ENCODE measurements around the gene SRRM4.

Gene SRRM4

GRCh38 chr12:119096429-119097202, 115.3 kb downstream of the SRRM4 start (continued):
- TF ChIP-seq CSRNP3 (CRISPR knock-in tag; IDR thresholded peaks at IDR 0.05) = no peak

GRCh38 chr12:119100933-119101332, 119.6 kb downstream of the SRRM4 start:
- TF ChIP-seq ZNF70 (CRISPR knock-in tag; IDR thresholded peaks at IDR 0.05) (no peak), RARB (CRISPR knock-in tag; IDR thresholded peaks at IDR 0.05) (no peak), GLIS3 (CRISPR knock-in tag; IDR thresholded peaks at IDR 0.05) (no peak), OSR1 (CRISPR knock-in tag; IDR thresholded peaks at IDR 0.05) (no peak), CSDC2 (CRISPR knock-in tag; IDR thresholded peaks at IDR 0.05) (no peak), TSHZ2 (CRISPR knock-in tag; IDR thresholded peaks at IDR 0.05) (no peak), ISL1 (CRISPR knock-in tag; IDR thresholded peaks at IDR 0.05) (no peak), PATZ1 (CRISPR knock-in tag; IDR thresholded peaks at IDR 0.05; ENCODE audit: borderline replicate concordance) (no peak), SNAI2 (CRISPR knock-in tag; IDR thresholded peaks at IDR 0.05) (no peak), ESRRG (CRISPR knock-in tag; IDR thresholded peaks at IDR 0.05) (no peak), ZC3H10 (CRISPR knock-in tag; IDR thresholded peaks at IDR 0.05) (no peak), ZNF565 (CRISPR knock-in tag; conservative IDR thresholded peaks at IDR 0.05; ENCODE audit: low read depth) (no peak), ZNF8 (CRISPR knock-in tag; IDR thresholded peaks at IDR 0.05) (no peak)
- no peak for ATAC-seq

- TF ChIP-seq RARB (CRISPR knock-in tag; IDR thresholded peaks at IDR 0.05) (no peak), ZNF8 (CRISPR knock-in tag; IDR thresholded peaks at IDR 0.05) (no peak), TCF4 (CRISPR knock-in tag; IDR thresholded peaks at IDR 0.05; ENCODE audit: borderline replicate concordance) (no peak), CREB5 (CRISPR knock-in tag; IDR thresholded peaks at IDR 0.05; ENCODE audit: low read depth) (no peak), BACH2 (CRISPR knock-in tag; IDR thresholded peaks at IDR 0.05; ENCODE audit: borderline replicate concordance) (no peak), POU6F1 (CRISPR knock-in tag; IDR thresholded peaks at IDR 0.05; ENCODE audit: borderline replicate concordance, low read depth) (no peak), GLIS3 (CRISPR knock-in tag; IDR thresholded peaks at IDR 0.05) (no peak), ISL1 (CRISPR knock-in tag; IDR thresholded peaks at IDR 0.05) (no peak)
- ATAC-seq = no peak
Observed at GRCh38 chr12:119102274-119102673, 120.9 kb downstream of the SRRM4 start.

- ATAC-seq = no peak
- TF ChIP-seq ARNTL (CRISPR knock-in tag; IDR thresholded peaks at IDR 0.05; ENCODE audit: borderline replicate concordance, low read depth) = no peak
- TF ChIP-seq ZNF70 (CRISPR knock-in tag; IDR thresholded peaks at IDR 0.05) = no peak
- TF ChIP-seq TSHZ2 (CRISPR knock-in tag; IDR thresholded peaks at IDR 0.05) = no peak
- no peak for TF ChIP-seq PATZ1 (CRISPR knock-in tag; IDR thresholded peaks at IDR 0.05; ENCODE audit: borderline replicate concordance)
- TF ChIP-seq POU6F1 (CRISPR knock-in tag; IDR thresholded peaks at IDR 0.05; ENCODE audit: borderline replicate concordance, low read depth) = no peak
- no peak for TF ChIP-seq SNAI2 (CRISPR knock-in tag; IDR thresholded peaks at IDR 0.05)
- TF ChIP-seq ESRRG (CRISPR knock-in tag; IDR thresholded peaks at IDR 0.05) = no peak
Observed at GRCh38 chr12:119102714-119103113, 121.4 kb downstream of the SRRM4 start.

Data from SK-N-SH treated with all-trans-retinoic acid at 6 μM for 48 hours (cell line).